ENCODE data around the gene PSMA8. TPM values are rescaled to one million over a fixed set of nuclear protein-coding genes. Genes with fewer than 3 reads are reported as not detected.
"Not testable (repeated sequence)": the region's sequence is repeated elsewhere in the genome, so short reads cannot be mapped to it uniquely, and the experiment has no call there.

The PSMA8 gene
- total RNA-seq, 1 donor from 2014 or later = 0.29 TPM

GRCh38 chr18:26134107-26134506 is 438 bp downstream of the PSMA8 start:
- H3K36me3 Mint-ChIP-seq (ENCODE audit: insufficient read depth) = no peaks in the 10 kb centered on the region

GRCh38 chr18:26135548-26135947 is 1.9 kb downstream of the PSMA8 start:
- Mint-ChIP-seq H3K4me3 (ENCODE audit: low read depth) (no peak overlapping the region), H3K4me1 (ENCODE audit: low read depth) (no peaks in the 10 kb centered on the region), H3K27ac (no peak overlapping the region), H3K9me3 (ENCODE audit: low read depth) (peaks cover 3% of the 10 kb centered on the region), H3K36me3 (ENCODE audit: insufficient read depth) (no peaks in the 10 kb centered on the region), H3K27me3 (peaks cover 10% of the 10 kb centered on the region)
- no peak for TF ChIP-seq CTCF (IDR thresholded peaks at IDR 0.05; ENCODE audit: unreplicated experiment)
- no peak for DNase-seq (ENCODE audit: low spot score, unreplicated experiment)

More at GRCh38 chr18:26134107-26134506, 438 bp downstream of the PSMA8 start:
- Mint-ChIP-seq H3K27me3 (peaks cover 10% of the 10 kb centered on the region), H3K9me3 (ENCODE audit: low read depth) (no peaks in the 10 kb centered on the region), H3K4me3 (ENCODE audit: low read depth) (peak overlapping the region; percentile 55), H3K4me1 (ENCODE audit: low read depth) (no peaks in the 10 kb centered on the region), H3K27ac (no peak overlapping the region)
- DNase-seq (ENCODE audit: low spot score, unreplicated experiment) = no peak
- TF ChIP-seq CTCF (IDR thresholded peaks at IDR 0.05; ENCODE audit: unreplicated experiment) = no peak

GRCh38 chr18:26157326-26157725 is 23.7 kb downstream of the PSMA8 start:
- Mint-ChIP-seq H3K27me3 (no peaks in the 10 kb centered on the region), H3K4me1 (ENCODE audit: low read depth) (no peaks in the 10 kb centered on the region), H3K36me3 (ENCODE audit: insufficient read depth) (no peaks in the 10 kb centered on the region), H3K4me3 (ENCODE audit: low read depth) (no peak overlapping the region), H3K27ac (no peak overlapping the region), H3K9me3 (ENCODE audit: low read depth) (no peaks in the 10 kb centered on the region)
- no peak for DNase-seq (ENCODE audit: low spot score, unreplicated experiment)
- TF ChIP-seq CTCF (IDR thresholded peaks at IDR 0.05; ENCODE audit: unreplicated experiment) = no peak

GRCh38 chr18:26159353-26159752 is 25.7 kb downstream of the PSMA8 start:
- no peak for DNase-seq (ENCODE audit: low spot score, unreplicated experiment)
- H3K4me3 Mint-ChIP-seq (ENCODE audit: low read depth) = no peak overlapping the region
- H3K27ac Mint-ChIP-seq = no peak overlapping the region
- H3K4me1 Mint-ChIP-seq (ENCODE audit: low read depth) = no peaks in the 10 kb centered on the region
- no peak for TF ChIP-seq CTCF (IDR thresholded peaks at IDR 0.05; ENCODE audit: unreplicated experiment)
- H3K9me3 Mint-ChIP-seq (ENCODE audit: low read depth) = no peaks in the 10 kb centered on the region
- H3K36me3 Mint-ChIP-seq (ENCODE audit: insufficient read depth) = no peaks in the 10 kb centered on the region
- H3K27me3 Mint-ChIP-seq = no peaks in the 10 kb centered on the region

- DNase-seq (ENCODE audit: low spot score, unreplicated experiment) = no peak
- Mint-ChIP-seq H3K9me3 (ENCODE audit: low read depth) (no peaks in the 10 kb centered on the region), H3K36me3 (ENCODE audit: insufficient read depth) (no peaks in the 10 kb centered on the region), H3K4me3 (ENCODE audit: low read depth) (no peak overlapping the region), H3K27me3 (no peaks in the 10 kb centered on the region), H3K4me1 (ENCODE audit: low read depth) (no peaks in the 10 kb centered on the region), H3K27ac (no peak overlapping the region)
- TF ChIP-seq CTCF (IDR thresholded peaks at IDR 0.05; ENCODE audit: unreplicated experiment) = no peak
Measured at GRCh38 chr18:26164571-26164970, 30.9 kb downstream of the PSMA8 start.

GRCh38 chr18:26167592-26167991 is 33.9 kb downstream of the PSMA8 start:
- H3K4me3 Mint-ChIP-seq (ENCODE audit: low read depth); DNase-seq (ENCODE audit: low spot score, unreplicated experiment); H3K27me3 Mint-ChIP-seq; H3K36me3 Mint-ChIP-seq (ENCODE audit: insufficient read depth); H3K27ac Mint-ChIP-seq; H3K4me1 Mint-ChIP-seq (ENCODE audit: low read depth); H3K9me3 Mint-ChIP-seq (ENCODE audit: low read depth): not testable (repeated sequence)

All from progenitor cell of endocrine pancreas (in vitro differentiated cells).